ENCODE measurements around the gene CYBA.

CYBA gene

GRCh38 chr16:88649195-88649923 lies 1.5 kb downstream of the CYBA start:
- DNase-seq (ENCODE audit: low read depth, low spot score): no peak
- H3K27ac ChIP-seq: no peak overlapping the region

GRCh38 chr16:88647178-88648070 lies 3.4 kb downstream of the CYBA start:
- no peak overlapping the region for H3K27ac ChIP-seq
- DNase-seq (ENCODE audit: low read depth, low spot score): no peak

GRCh38 chr16:88646345-88647034 lies 4.4 kb downstream of the CYBA start:
- DNase-seq (ENCODE audit: low read depth, low spot score): no peak
- H3K27ac ChIP-seq: no peak overlapping the region

- no peak overlapping the region for H3K27ac ChIP-seq
Measured at GRCh38 chr16:88645941-88646340, 4.9 kb downstream of the CYBA start.

GRCh38 chr16:88645455-88645854 lies 5.4 kb downstream of the CYBA start:
- no peak overlapping the region for H3K27ac ChIP-seq

More at GRCh38 chr16:88645941-88646340, 4.9 kb downstream of the CYBA start:
- no peak for DNase-seq (ENCODE audit: low read depth, low spot score)

DNA sequence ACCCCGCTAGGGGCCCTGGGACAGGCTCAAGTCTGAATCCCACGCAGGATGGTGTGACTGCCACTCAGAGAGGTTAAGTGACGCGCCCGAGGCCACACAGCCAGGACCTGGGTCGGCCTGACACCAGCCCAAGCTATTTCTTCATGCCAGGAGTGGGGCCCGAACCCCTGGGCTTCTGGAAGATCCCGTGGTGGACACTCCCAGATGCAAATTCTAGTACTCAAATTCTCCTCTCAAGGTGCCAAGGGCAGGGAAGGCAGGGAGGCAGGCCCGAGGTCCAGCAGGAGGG lies 7.3 kb downstream of the CYBA start:
- H3K27ac ChIP-seq: no peak overlapping the region
- no peak for DNase-seq (ENCODE audit: low read depth, low spot score)

More at GRCh38 chr16:88645455-88645854, 5.4 kb downstream of the CYBA start:
- DNase-seq (ENCODE audit: low read depth, low spot score): no peak

DNA sequence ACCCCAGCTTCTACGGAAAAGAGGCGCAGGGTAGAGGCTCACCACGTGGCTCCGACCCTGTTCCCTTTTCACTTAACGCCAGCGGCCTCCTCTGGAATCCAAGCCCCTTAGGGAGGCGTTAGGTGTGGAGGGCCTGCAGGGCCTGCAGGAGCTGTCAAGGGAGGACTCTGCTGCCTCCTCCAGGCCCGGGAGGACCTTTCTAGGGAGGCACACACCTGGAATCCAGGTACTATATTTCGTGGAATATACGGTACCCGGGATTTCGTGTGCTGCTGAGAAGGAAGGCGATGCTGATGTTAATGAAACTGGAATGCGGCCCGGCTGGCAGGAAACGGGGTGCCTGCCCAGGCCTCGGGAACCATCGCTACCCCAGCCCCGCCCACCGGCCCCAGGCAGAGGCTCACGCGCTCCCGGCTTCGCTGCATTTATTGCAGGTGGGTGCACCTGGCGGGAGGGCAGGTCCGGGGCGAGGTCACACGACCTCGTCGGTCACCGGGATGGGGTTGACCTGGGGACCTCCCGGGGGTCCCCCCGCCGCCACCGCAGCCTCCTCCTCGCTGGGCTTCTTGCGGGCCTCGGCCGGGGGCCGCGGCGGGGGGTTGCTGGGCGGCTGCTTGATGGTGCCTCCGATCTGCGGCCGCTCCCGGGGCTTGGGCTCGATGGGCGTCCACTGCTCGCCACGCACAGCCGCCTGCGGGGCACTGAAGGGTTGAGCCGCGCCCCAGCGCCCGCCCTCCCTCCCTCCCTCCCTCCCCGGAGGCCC lies 7.8 kb downstream of the CYBA start:
- DNase-seq (ENCODE audit: low read depth, low spot score): no peak
- H3K27ac ChIP-seq: no peak overlapping the region

DNA sequence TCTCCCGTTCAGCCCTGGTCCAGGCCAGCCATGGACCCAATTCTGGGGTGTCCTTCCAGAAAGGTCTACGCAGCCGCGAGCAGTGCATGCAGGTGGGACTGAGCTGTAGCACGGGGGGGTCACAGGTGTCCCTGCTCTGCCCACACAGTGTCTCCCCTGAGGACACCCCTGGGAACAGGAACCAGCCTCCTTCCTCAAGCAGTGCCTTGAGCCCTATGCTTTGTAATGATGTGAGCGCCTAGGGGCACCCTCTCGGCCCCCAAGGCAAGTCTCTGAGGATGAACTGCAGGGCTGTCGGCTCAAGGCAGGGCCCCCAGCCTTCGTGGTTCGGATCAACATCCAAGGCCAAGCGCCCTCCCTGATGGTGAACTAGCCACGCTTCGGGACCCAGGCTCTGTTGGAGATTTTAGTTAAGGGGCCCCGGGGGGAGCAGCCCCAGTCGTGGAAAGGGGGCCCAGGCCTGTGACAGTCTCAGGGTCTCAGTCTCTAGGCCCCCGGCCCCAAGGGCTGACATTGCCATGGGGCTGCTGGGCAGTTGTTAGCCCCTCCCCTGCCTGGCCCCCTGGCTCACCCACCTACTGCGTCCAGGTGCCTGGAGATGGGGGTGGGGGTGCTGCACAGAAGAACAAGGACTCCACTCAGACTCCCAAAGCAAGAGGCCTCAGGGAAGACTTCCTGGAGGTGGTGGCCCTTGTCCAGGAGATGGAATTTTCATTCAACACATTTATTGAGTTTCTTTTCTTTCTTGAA lies 10.2 kb downstream of the CYBA start:
- no peak for DNase-seq (ENCODE audit: low read depth, low spot score)
- H3K27ac ChIP-seq: no peak overlapping the region

GRCh38 chr16:88640039-88640495 lies 10.8 kb downstream of the CYBA start:
- H3K27ac ChIP-seq: no peak overlapping the region
- DNase-seq (ENCODE audit: low read depth, low spot score): no peak

DNA sequence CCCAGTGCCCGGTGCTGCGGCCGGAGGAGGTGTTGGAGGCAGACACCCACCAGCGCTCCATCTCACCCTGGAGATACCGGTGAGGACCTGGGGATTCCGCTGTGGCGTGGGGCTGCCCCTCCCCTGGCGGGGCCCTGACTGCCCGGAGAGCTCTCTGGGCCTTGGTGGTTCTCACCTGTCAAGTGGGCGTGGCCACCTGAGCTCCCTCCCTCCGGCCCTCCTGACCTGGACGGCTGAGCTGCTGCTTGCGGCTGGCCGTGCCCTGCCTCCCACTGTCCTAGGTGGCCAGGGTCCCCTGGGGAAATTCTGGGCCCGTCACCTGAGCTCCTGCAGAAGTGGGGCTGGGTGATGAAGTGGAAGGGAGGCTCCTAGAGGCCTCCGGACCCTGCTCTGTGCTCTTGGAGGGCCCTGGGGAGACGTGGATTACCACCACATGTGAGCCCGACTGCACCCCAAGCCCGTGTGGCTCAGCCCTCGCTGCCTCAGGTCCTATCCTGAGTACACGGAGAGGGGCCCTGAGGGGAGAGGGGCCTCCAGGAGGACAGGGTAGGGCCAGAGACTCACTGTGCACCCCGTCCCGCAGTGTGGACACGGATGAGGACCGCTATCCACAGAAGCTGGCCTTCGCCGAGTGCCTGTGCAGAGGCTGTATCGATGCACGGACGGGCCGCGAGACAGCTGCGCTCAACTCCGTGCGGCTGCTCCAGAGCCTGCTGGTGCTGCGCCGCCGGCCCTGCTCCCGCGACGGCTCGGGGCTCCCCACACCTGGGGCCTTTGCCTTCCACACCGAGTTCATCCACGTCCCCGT lies 11.4 kb downstream of the CYBA start:
- no peak for DNase-seq (ENCODE audit: low read depth, low spot score)
- no peak overlapping the region for H3K27ac ChIP-seq

GRCh38 chr16:88638323-88639230 lies 12.3 kb downstream of the CYBA start, which contains the start of gene IL17C:
TSS of gene IL17C (plus strand) at chr16:88638572. CDS start at chr16:88638642, 70 bp downstream.
- H3K27ac ChIP-seq: no peak within 1 kb of the TSS
- no peak for DNase-seq (ENCODE audit: low read depth, low spot score)

- DNase-seq (ENCODE audit: low read depth, low spot score): no peak
- H3K27ac ChIP-seq: no peak overlapping the region
Measured at GRCh38 chr16:88636488-88637265, 14.2 kb downstream of the CYBA start.

- DNase-seq (ENCODE audit: low read depth, low spot score): no peak
- no peak overlapping the region for H3K27ac ChIP-seq
Measured at GRCh38 chr16:88635671-88636319, 15.1 kb downstream of the CYBA start.

- no peak for DNase-seq (ENCODE audit: low read depth, low spot score)
- H3K27ac ChIP-seq: no peak overlapping the region
Measured at GRCh38 chr16:88634994-88635670, 15.7 kb downstream of the CYBA start.

GRCh38 chr16:88634141-88634993 lies 16.5 kb downstream of the CYBA start:
- no peak overlapping the region for H3K27ac ChIP-seq

More at GRCh38 chr16:88634141-88634993, 16.5 kb downstream of the CYBA start:
- DNase-seq (ENCODE audit: low read depth, low spot score): no peak
